HG03571 (cell line): ENCODE measurements around the gene TAAR9.

Experiments
- ATAC-seq: cut with Tn5 transposase; IDR thresholded peaks from one replicate; pipeline ENCODE4 v1.9.1; 2021; ENCODE audit not compliant: unreplicated experiment

Gene TAAR9

GRCh38 chr6:132537977-132538376, at the start of gene TAAR9:
TAAR9 (plus strand) TSS chr6:132538277; CDS start chr6:132538290, 13 bp downstream.
- no peak for ATAC-seq

- no peak for ATAC-seq
Measured at GRCh38 chr6:132489376-132489775, 48.7 kb upstream of the TAAR9 start.

- peak; percentile 39 for ATAC-seq
Measured at GRCh38 chr6:132490024-132490423, 48.1 kb upstream of the TAAR9 start.

GRCh38 chr6:132490478-132491204, 47.4 kb upstream of the TAAR9 start:
- peak; percentile 48 for ATAC-seq

GRCh38 chr6:132491303-132491702, 46.8 kb upstream of the TAAR9 start:
- ATAC-seq = no peak

GRCh38 chr6:132491881-132492280, 46.2 kb upstream of the TAAR9 start:
- ATAC-seq = no peak

GRCh38 chr6:132494954-132495353, 43.1 kb upstream of the TAAR9 start:
- no peak for ATAC-seq

GRCh38 chr6:132495604-132496079, 42.4 kb upstream of the TAAR9 start:
- ATAC-seq = peak; percentile 42

- ATAC-seq = no peak
Measured at GRCh38 chr6:132496519-132497180, 41.4 kb upstream of the TAAR9 start.

- peak; percentile 55 for ATAC-seq
Measured at GRCh38 chr6:132498638-132499037, 39.4 kb upstream of the TAAR9 start.

- no peak for ATAC-seq
Measured at GRCh38 chr6:132499757-132500156, 38.3 kb upstream of the TAAR9 start.

- ATAC-seq = no peak
Measured at GRCh38 chr6:132504757-132505156, 33.3 kb upstream of the TAAR9 start.

- ATAC-seq = no peak
Measured at GRCh38 chr6:132505158-132505557, 32.9 kb upstream of the TAAR9 start.

GRCh38 chr6:132506461-132506860, 31.6 kb upstream of the TAAR9 start:
- ATAC-seq = no peak

GRCh38 chr6:132506869-132507808, 30.9 kb upstream of the TAAR9 start:
- ATAC-seq = no peak

- ATAC-seq = no peak
Measured at GRCh38 chr6:132511210-132511830, 26.8 kb upstream of the TAAR9 start.

GRCh38 chr6:132511831-132512220, 26.3 kb upstream of the TAAR9 start:
- ATAC-seq = no peak

GRCh38 chr6:132512342-132512637, 25.8 kb upstream of the TAAR9 start:
- ATAC-seq = no peak

GRCh38 chr6:132512638-132513632, 25.1 kb upstream of the TAAR9 start, which contains the start of gene STX7:
STX7 (minus strand) TSS chr6:132513116; CDS start chr6:132503530, 9,586 bp downstream.
- ATAC-seq = peak; percentile 88
